Activated CD8-positive, alpha-beta T cell treated with anti-CD3 and anti-CD28 coated beads, Interleukin-2, amount 10 ng/mL, durations not matched to agents 7 days and 5 days (primary cell): ENCODE measurements around the gene TMED10. TPM values are rescaled to one million over a fixed set of nuclear protein-coding genes. Genes with fewer than 3 reads are reported as not detected.

Experiments
- ATAC-seq: fragments of 150-1000 bp; cut with Tn5 transposase; one replicate; pipeline ENCODE4 v1.10.0; 2021; ENCODE audit warnings: moderate library complexity
- CTCF ChIA-PET: fragments of 350-600 bp; sonication (Branson Sonifier 250); formaldehyde crosslinking; loops from one replicate; lab custom pipeline; 2021; ENCODE audit warnings: antibody characterized with exemption; lab: Charles Lee
- POLR2A ChIA-PET: fragments of 350-600 bp; sonication (Branson Sonifier 250); formaldehyde crosslinking; loops from one replicate; lab custom pipeline; 2021; ENCODE audit warnings: antibody characterized with exemption; lab: Charles Lee
- DNase-seq: peaks from one replicate; pipeline ENCODE4 v3.0.0-alpha.2; 2020
- H3K27ac Mint-ChIP-seq: one replicate; pipeline ENCODE4 v1.8.0; 2021; ENCODE audit warnings: mild to moderate bottlenecking, mixed read lengths
- H3K27me3 Mint-ChIP-seq: one replicate; pipeline ENCODE4 v1.8.0; 2021; ENCODE audit warnings: low read depth, mixed read lengths
- H3K36me3 Mint-ChIP-seq: one replicate; pipeline ENCODE4 v1.8.0; 2021; ENCODE audit warnings: low read depth, mixed read lengths
- H3K4me1 Mint-ChIP-seq: one replicate; pipeline ENCODE4 v1.8.0; 2021; ENCODE audit warnings: low read depth, mixed read lengths
- H3K4me3 Mint-ChIP-seq: one replicate; pipeline ENCODE4 v1.8.0; 2021; ENCODE audit warnings: mild to moderate bottlenecking, mixed read lengths
- H3K9me3 Mint-ChIP-seq: one replicate; pipeline ENCODE4 v1.8.0; 2022; ENCODE audit warnings: mixed read lengths; ENCODE audit not compliant: insufficient read depth
- total RNA-seq, 2 experiments: library from RNA; stranded (reverse); gene quantifications; one replicate each; pipeline ENCODE4 v1.2.3, GENCODE V29; 2021

Gene TMED10
- total RNA-seq, 2 experiments from 2014 or later: 177 to 188 TPM

DNA sequence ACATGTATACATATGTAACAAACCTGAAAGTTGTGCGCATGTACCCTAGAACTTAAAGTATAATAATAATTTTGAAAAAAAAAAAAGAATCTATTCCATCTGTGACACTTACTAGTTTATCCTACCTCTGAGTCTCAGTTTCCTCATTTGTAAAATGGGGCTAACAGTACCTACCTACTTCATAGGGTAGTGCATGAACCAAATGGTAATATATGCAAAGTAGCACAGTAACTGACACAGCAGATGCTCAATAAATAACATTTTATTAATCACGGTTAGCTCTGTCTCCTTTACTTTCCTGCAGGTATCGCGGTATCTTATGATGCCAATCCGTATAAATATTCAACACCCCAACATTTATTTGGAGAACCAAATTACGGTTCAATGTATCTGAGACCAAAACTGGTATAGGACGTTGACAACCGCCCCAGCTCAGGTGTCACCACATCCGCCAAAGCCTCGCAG lies 703 bp downstream of the TMED10 start:
- peaks cover 40% of the 10 kb centered on the region for H3K4me1 Mint-ChIP-seq
- peak overlapping the region; percentile 98 for H3K27ac Mint-ChIP-seq
- DNase-seq (no peak), ATAC-seq (no peak)
- CTCF ChIA-PET: interaction anchor here (0.6 to 1.6 kb wide), 7 partner anchors 8 to 119 kb away, joined by 3 to 4 read pairs (median 4); partner anchors contain the start of gene NEK9
- H3K27me3 Mint-ChIP-seq: peaks cover 5% of the 10 kb centered on the region
- peaks cover 17% of the 10 kb centered on the region for H3K36me3 Mint-ChIP-seq
- H3K4me3 Mint-ChIP-seq: peak overlapping the region; percentile 92
- H3K9me3 Mint-ChIP-seq: no peaks in the 10 kb centered on the region
- POLR2A ChIA-PET: interaction anchor here (0.6 to 2.4 kb wide), 6 partner anchors 11 to 119 kb away, joined by 3 to 9 read pairs (median 4); no protein-coding TSS in a partner anchor

DNA sequence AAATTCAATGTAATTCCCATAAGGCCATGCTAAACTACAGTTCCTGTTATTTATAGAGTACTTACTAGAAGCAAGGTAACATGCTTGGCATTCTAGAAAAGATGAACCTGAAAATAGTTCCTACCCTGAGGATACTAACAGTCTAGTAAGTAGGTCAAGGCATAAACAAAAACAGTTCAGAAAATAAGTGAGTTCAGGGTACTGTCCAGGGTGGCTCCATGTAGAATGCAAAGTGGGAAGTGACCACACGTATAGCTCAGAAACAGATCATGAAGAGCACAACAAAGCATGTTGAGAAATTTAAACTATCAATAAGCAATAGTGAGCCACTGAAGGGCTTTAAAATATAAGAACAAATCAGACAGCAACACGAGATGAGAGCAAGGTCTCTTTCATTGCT lies 2.3 kb downstream of the TMED10 start:
- POLR2A ChIA-PET: interaction anchor here (0.7 kb wide), 1 partner anchor 85 kb away, joined by 3 read pairs; no protein-coding TSS in a partner anchor
- Mint-ChIP-seq H3K27me3 (peaks cover 2% of the 10 kb centered on the region), H3K4me1 (peaks cover 48% of the 10 kb centered on the region), H3K27ac (no peak overlapping the region), H3K9me3 (no peaks in the 10 kb centered on the region), H3K4me3 (peak overlapping the region; percentile 19), H3K36me3 (peaks cover 19% of the 10 kb centered on the region)
- CTCF ChIA-PET: interaction anchor here (1.0 to 1.3 kb wide), 2 partner anchors 43 to 121 kb away, joined by 3 read pairs; no protein-coding TSS in a partner anchor
- DNase-seq: no peak
- no peak for ATAC-seq

GRCh38 chr14:75170772-75171171 lies 5.6 kb downstream of the TMED10 start:
- ATAC-seq: no peak
- Mint-ChIP-seq H3K36me3 (peaks cover 24% of the 10 kb centered on the region), H3K4me1 (peaks cover 50% of the 10 kb centered on the region)

DNA sequence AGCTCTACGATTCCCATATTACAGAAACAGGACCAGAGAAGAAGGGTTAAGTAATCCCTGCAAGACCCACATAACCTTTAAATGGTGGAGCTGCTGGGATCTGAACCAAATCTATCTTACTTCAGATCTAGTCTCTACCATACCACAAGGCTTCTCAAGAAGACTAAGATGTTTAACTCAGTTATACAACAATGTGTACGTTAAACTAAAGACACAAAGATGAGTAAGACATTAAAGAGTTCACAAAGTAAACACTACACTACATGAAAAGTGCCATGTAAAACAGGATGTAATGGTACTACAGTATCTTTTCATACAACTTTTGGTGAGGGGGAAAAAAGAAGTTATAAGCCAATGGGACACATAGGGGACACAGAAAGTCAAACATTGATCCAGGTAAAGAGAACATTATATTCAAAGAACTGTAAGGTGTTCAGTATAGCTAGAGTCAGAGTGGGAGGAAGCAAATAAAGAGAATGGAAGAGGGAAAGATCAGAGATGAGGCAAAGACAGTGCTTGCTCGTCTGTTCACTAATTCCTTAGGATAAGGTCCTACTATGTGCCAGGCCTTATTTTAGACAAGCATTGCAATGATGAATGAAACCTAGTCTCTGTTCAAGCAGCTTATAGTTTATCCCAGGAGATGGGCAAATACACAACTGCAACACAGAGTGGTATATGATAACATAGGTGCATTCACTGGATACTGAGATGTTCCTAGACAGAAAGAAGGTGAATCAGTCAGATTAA lies 7.7 kb downstream of the TMED10 start:
- Mint-ChIP-seq H3K27ac (no peak overlapping the region), H3K4me3 (no peak overlapping the region), H3K36me3 (peaks cover 17% of the 10 kb centered on the region), H3K27me3 (no peaks in the 10 kb centered on the region), H3K9me3 (no peaks in the 10 kb centered on the region), H3K4me1 (peaks cover 32% of the 10 kb centered on the region)
- ATAC-seq (no peak), DNase-seq (no peak)
- ChIA-PET POLR2A (no interaction called here), CTCF (interaction anchor here (0.7 to 3.0 kb wide), 3 partner anchors 12 to 134 kb away, joined by 3 to 6 read pairs (median 3); no protein-coding TSS in a partner anchor)

More at GRCh38 chr14:75170772-75171171, 5.6 kb downstream of the TMED10 start:
- Mint-ChIP-seq H3K4me3 (no peak overlapping the region), H3K9me3 (no peaks in the 10 kb centered on the region), H3K27me3 (no peaks in the 10 kb centered on the region), H3K27ac (no peak overlapping the region)
- DNase-seq: no peak
- ChIA-PET CTCF (no interaction called here), POLR2A (no interaction called here)

GRCh38 chr14:75167325-75167724 lies 9.1 kb downstream of the TMED10 start:
- Mint-ChIP-seq H3K4me1 (peaks cover 28% of the 10 kb centered on the region), H3K27ac (no peak overlapping the region), H3K27me3 (no peaks in the 10 kb centered on the region), H3K4me3 (no peak overlapping the region), H3K36me3 (peaks cover 17% of the 10 kb centered on the region), H3K9me3 (no peaks in the 10 kb centered on the region)
- no peak for DNase-seq
- no peak for ATAC-seq
- CTCF ChIA-PET: interaction anchor here (3.0 kb wide), 1 partner anchor 11 kb away, joined by 6 read pairs; no protein-coding TSS in a partner anchor
- POLR2A ChIA-PET: no interaction called here

GRCh38 chr14:75165586-75166391 lies 10.6 kb downstream of the TMED10 start:
- ATAC-seq (no peak), DNase-seq (no peak)
- CTCF ChIA-PET: interaction anchor here (3.0 kb wide), 1 partner anchor 9 kb away, joined by 6 read pairs; no protein-coding TSS in a partner anchor
- Mint-ChIP-seq H3K27ac (no peak overlapping the region), H3K9me3 (no peaks in the 10 kb centered on the region), H3K27me3 (no peaks in the 10 kb centered on the region), H3K4me3 (no peak overlapping the region), H3K36me3 (peaks cover 9% of the 10 kb centered on the region), H3K4me1 (peaks cover 35% of the 10 kb centered on the region)
- POLR2A ChIA-PET: interaction anchor here (0.7 kb wide), 1 partner anchor 36 kb away, joined by 3 read pairs; no protein-coding TSS in a partner anchor

GRCh38 chr14:75164809-75165208 lies 11.6 kb downstream of the TMED10 start:
- DNase-seq: no peak
- Mint-ChIP-seq H3K27me3 (no peaks in the 10 kb centered on the region), H3K4me1 (peaks cover 38% of the 10 kb centered on the region), H3K27ac (no peak overlapping the region), H3K36me3 (peaks cover 11% of the 10 kb centered on the region), H3K9me3 (no peaks in the 10 kb centered on the region), H3K4me3 (no peak overlapping the region)
- ChIA-PET POLR2A (interaction anchor here (1.1 kb wide), 1 partner anchor 11 kb away, joined by 3 read pairs; no protein-coding TSS in a partner anchor), CTCF (no interaction called here)
- no peak for ATAC-seq

DNA sequence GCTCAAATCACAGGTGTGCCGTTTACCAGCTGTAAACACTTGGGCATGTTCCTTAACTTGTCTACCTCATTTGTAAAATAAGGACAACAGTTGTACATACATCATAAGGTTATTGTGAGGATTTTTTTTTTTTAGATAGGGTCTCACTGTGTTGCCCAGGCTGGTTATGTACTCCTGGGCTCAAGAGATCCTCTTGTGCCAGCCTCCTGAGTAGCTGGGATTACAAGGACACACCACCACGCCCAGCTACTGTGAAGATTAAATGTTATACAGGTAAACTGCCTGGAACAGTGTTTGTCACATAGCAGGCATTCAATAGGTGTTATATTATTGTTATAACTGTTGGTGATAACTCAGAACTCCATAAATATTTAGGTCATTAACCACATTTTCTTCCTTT lies 12.7 kb downstream of the TMED10 start:
- H3K4me1 Mint-ChIP-seq: peaks cover 41% of the 10 kb centered on the region
- ATAC-seq (no peak), DNase-seq (no peak)
- H3K4me3 Mint-ChIP-seq: no peak overlapping the region
- ChIA-PET CTCF (no interaction called here), POLR2A (no interaction called here)
- peaks cover 10% of the 10 kb centered on the region for H3K36me3 Mint-ChIP-seq
- no peak overlapping the region for H3K27ac Mint-ChIP-seq
- no peaks in the 10 kb centered on the region for H3K27me3 Mint-ChIP-seq
- no peaks in the 10 kb centered on the region for H3K9me3 Mint-ChIP-seq

GRCh38 chr14:75162631-75163030 lies 13.8 kb downstream of the TMED10 start:
- H3K36me3 Mint-ChIP-seq: peaks cover 9% of the 10 kb centered on the region
- no peak overlapping the region for H3K4me3 Mint-ChIP-seq
- CTCF ChIA-PET: interaction anchor here (1.2 kb wide), 1 partner anchor 15 kb away, joined by 3 read pairs; no protein-coding TSS in a partner anchor
- no peak overlapping the region for H3K27ac Mint-ChIP-seq
- H3K27me3 Mint-ChIP-seq: no peaks in the 10 kb centered on the region
- H3K9me3 Mint-ChIP-seq: no peaks in the 10 kb centered on the region
- DNase-seq (no peak), ATAC-seq (no peak)
- POLR2A ChIA-PET: no interaction called here
- H3K4me1 Mint-ChIP-seq: peaks cover 39% of the 10 kb centered on the region

DNA sequence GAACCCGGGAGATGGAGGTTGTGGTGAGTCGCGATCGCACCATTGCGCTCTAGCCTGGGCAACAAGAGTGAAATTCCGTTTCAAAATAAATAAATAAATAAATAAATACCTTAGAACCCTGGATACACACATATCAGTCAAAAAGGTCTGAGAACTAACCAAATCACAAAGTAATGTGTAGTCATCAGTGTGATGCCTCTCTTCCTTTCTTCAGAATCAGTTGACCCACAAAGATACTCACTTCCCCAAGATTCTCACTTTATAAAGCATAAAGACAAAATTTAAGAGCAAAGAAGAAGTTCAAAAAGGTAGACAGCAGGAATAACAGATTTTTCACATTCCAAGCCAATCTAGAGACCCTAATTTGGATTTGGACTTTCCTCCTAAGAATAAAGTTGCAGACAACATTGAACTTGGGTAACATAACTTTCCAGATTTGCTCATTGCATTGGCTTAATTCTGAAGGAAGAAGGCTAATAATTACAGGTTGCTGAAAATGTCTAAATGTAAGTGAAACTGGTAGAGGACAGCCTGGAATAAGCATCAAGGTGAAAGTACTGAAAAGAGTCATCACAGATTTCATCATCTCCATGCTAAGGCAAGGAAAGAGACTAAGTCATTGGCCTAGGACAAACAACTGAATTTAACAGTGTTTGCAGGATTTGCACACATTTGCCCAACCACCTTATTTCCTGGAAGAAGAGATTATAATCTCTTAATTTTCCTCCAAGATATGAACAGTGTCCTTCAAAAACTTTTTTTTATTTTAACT lies 17.4 kb downstream of the TMED10 start:
- Mint-ChIP-seq H3K9me3 (no peaks in the 10 kb centered on the region), H3K27ac (peak overlapping the region; percentile 54), H3K4me3 (no peak overlapping the region), H3K27me3 (no peaks in the 10 kb centered on the region), H3K4me1 (peaks cover 65% of the 10 kb centered on the region), H3K36me3 (peaks cover 16% of the 10 kb centered on the region)
- CTCF ChIA-PET: interaction anchor here (0.6 to 0.9 kb wide), 4 partner anchors 14 to 136 kb away, joined by 3 read pairs; no protein-coding TSS in a partner anchor
- ATAC-seq (no peak), DNase-seq (no peak)
- POLR2A ChIA-PET: no interaction called here

- Mint-ChIP-seq H3K4me3 (peak overlapping the region; percentile 4), H3K27ac (peak overlapping the region; percentile 29), H3K36me3 (peaks cover 17% of the 10 kb centered on the region), H3K27me3 (no peaks in the 10 kb centered on the region), H3K4me1 (peaks cover 60% of the 10 kb centered on the region), H3K9me3 (no peaks in the 10 kb centered on the region)
- POLR2A ChIA-PET: interaction anchor here (0.6 kb wide), 2 partner anchors 9 to 42 kb away, joined by 4 to 5 read pairs; no protein-coding TSS in a partner anchor
- DNase-seq (peak; percentile 63), ATAC-seq (peak; percentile 92)
- CTCF ChIA-PET: interaction anchor here (0.8 to 1.8 kb wide), 8 partner anchors 11 to 145 kb away, joined by 3 to 8 read pairs (median 4); no protein-coding TSS in a partner anchor
These were observed 19.5 kb downstream of the TMED10 start for GRCh38 chr14:75156901-75157300.
